ENCODE results near the gene STK25.

The STK25 gene

GRCh38 chr2:241490825-241491506 lies 17.4 kb downstream of the STK25 start:
- ChIA-PET CTCF (interaction anchor here (0.6 kb wide), 1 partner anchor 103 kb away, joined by 4 read pairs; no protein-coding TSS in a partner anchor), POLR2A (ENCODE audit: low non-redundant PET) (no interaction called here)
- no peak for TF ChIP-seq CTCF (conservative IDR thresholded peaks at IDR 0.05; ENCODE audit: low read depth)
- peak overlapping the region; percentile 25; the same call in 1 of the 2 replicates for H3K27ac ChIP-seq
- no peak for DNase-seq (ENCODE audit: low spot score)

- 0 out of 2 replicates have a peak overlapping the region, but pooled peaks have one; percentile 3 for H3K27ac ChIP-seq
- no peak for TF ChIP-seq CTCF (conservative IDR thresholded peaks at IDR 0.05; ENCODE audit: low read depth)
- DNase-seq (ENCODE audit: low spot score) = no peak
- CTCF ChIA-PET = no interaction called here
- POLR2A ChIA-PET (ENCODE audit: low non-redundant PET) = interaction anchor here (1.5 kb wide), 1 partner anchor 9 kb away, joined by 6 read pairs; no protein-coding TSS in a partner anchor
These were observed 18.4 kb downstream of the STK25 start for GRCh38 chr2:241489733-241490680.

GRCh38 chr2:241489088-241489487 lies 19.3 kb downstream of the STK25 start:
- H3K27ac ChIP-seq = no peak overlapping the region
- DNase-seq (ENCODE audit: low spot score) = no peak
- CTCF ChIA-PET = no interaction called here
- POLR2A ChIA-PET (ENCODE audit: low non-redundant PET) = interaction anchor here (1.5 kb wide), 1 partner anchor 10 kb away, joined by 6 read pairs; no protein-coding TSS in a partner anchor
- TF ChIP-seq CTCF (conservative IDR thresholded peaks at IDR 0.05; ENCODE audit: low read depth) = no peak

- ChIA-PET POLR2A (ENCODE audit: low non-redundant PET) (no interaction called here), CTCF (interaction anchor here (0.6 kb wide), 1 partner anchor 19 kb away, joined by 3 read pairs; no protein-coding TSS in a partner anchor)
- no peak for DNase-seq (ENCODE audit: low spot score)
- H3K27ac ChIP-seq = no peak overlapping the region
- TF ChIP-seq CTCF (conservative IDR thresholded peaks at IDR 0.05; ENCODE audit: low read depth) = no peak
These were observed 23.0 kb downstream of the STK25 start for GRCh38 chr2:241485172-241485911.

GRCh38 chr2:241483305-241483704 lies 25.1 kb downstream of the STK25 start:
- CTCF ChIA-PET = no interaction called here

More at GRCh38 chr2:241483305-241483704, 25.1 kb downstream of the STK25 start:
- POLR2A ChIA-PET (ENCODE audit: low non-redundant PET) = no interaction called here
- no peak overlapping the region for H3K27ac ChIP-seq
- no peak for DNase-seq (ENCODE audit: low spot score)
- TF ChIP-seq CTCF (conservative IDR thresholded peaks at IDR 0.05; ENCODE audit: low read depth) = no peak

All from RWPE1 (cell line).